OCI-LY7 (cell line): ENCODE results near the gene C2CD4D.

Experiments
- CTCF ChIP-seq: fragments of 200-600 bp; sonication (generic); conservative IDR thresholded peaks from 2 replicates; pipeline ENCODE4 v1.5.1; 2014; ENCODE audit warnings: mild to moderate bottlenecking, antibody characterized with exemption, low read length, moderate library complexity, mixed read lengths
- EZH2phosphoT487 ChIP-seq: fragments of 200-600 bp; sonication (generic); IDR thresholded peaks from 2 replicates; pipeline ENCODE4 v1.6.1; 2018; ENCODE audit warnings: low read depth, borderline replicate concordance, mild to moderate bottlenecking, mixed run types, antibody characterized with exemption, low read length, moderate library complexity, mixed read lengths

- TF ChIP-seq CTCF (no peak), EZH2phosphoT487 (no peak)
These were observed 28.9 kb upstream of the C2CD4D start for GRCh38 chr1:151868486-151868885.
